ENCODE data around the gene GATD1.

DNA sequence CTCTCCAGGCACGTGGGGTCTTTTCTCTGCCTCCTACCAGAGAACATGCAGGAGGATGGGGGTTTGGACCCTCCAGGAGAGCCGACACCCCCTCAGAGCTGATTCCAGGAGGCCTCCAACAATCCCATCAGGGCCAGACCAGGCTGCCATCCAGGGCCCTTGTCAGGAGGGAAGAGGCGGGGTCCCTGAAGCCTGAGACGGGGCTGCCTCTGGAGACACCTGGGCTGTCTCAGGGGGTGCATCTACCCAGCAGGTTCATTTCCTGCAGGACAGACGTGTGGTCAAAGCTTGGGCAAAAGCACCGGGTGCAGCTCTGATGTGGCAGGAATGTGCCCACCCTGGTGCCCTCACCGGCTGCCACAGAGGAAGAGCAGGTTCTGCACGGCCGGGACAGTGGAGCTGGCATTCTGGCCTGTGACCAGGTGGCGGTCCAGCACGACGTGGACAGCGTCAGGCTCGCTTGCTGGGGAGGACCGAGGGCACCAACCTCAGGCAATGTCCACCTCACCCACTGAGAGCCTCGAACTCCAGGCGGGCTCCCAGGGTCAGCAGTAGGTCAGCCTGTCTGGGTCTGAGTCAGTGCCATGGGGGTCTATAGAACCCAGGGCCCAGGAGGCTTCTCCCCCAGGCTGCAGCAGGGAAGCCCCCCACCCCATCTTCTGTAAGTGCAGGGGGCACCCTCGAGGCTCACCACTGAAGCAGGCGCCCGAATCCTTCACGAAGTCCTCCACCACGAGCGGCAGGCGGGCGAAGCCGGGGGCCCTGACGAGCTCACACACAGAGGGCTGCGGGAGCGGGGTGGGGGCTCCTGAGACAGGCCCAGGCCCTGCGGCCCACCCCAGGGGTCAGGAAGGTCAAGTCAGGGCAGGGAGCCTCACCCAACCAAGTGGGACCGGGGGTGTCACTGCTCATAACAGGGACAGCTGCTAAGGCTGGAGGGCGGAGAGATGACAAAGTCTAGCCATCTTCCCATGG lies 6.4 kb downstream of the GATD1 start:
- no peak for TF ChIP-seq POLR2A (IDR thresholded peaks at IDR 0.05)
- TF ChIP-seq, protein P1, sequence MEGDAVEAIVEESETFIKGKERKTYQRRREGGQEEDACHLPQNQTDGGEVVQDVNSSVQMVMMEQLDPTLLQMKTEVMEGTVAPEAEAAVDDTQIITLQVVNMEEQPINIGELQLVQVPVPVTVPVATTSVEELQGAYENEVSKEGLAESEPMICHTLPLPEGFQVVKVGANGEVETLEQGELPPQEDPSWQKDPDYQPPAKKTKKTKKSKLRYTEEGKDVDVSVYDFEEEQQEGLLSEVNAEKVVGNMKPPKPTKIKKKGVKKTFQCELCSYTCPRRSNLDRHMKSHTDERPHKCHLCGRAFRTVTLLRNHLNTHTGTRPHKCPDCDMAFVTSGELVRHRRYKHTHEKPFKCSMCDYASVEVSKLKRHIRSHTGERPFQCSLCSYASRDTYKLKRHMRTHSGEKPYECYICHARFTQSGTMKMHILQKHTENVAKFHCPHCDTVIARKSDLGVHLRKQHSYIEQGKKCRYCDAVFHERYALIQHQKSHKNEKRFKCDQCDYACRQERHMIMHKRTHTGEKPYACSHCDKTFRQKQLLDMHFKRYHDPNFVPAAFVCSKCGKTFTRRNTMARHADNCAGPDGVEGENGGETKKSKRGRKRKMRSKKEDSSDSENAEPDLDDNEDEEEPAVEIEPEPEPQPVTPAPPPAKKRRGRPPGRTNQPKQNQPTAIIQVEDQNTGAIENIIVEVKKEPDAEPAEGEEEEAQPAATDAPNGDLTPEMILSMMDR (IDR thresholded peaks at IDR 0.05), result no peak

Measured in Peyer's patch (tissue), 4 donors.